HepG2 (cell line): Measurements from ENCODE around the gene IL17C. TPM values are rescaled to one million over a fixed set of nuclear protein-coding genes. Genes with fewer than 3 reads are reported as not detected.

Source experiments
- ATAC-seq: fragments of 200-7000 bp; cut with Tn5 transposase; 3 replicates; pipeline ENCODE4 v1.9.1; 2020; ENCODE audit warnings: mild to moderate bottlenecking, moderate library complexity
- BruUV-seq: library from RNA; stranded (reverse); fragments of 400-500 nt; replicated peaks from 2 replicates; lab custom pipeline; 2021; lab: Mats Ljungman, UMichigan
- CTCF ChIA-PET: fragments of 300-600 bp; formaldehyde crosslinking; extraction: SDS; loops from one replicate; lab custom pipeline; 2021; ENCODE audit warnings: low total read pairs, inconsistent platforms, low intra/inter-chr PET ratio; lab: Yijun Ruan, JAX
- POLR2A ChIA-PET: fragments of 350-600 bp; sonication (Branson Sonifier 250); formaldehyde crosslinking; loops from one replicate; lab custom pipeline; 2020; ENCODE audit warnings: antibody characterized with exemption, inconsistent platforms; lab: Yijun Ruan, JAX
- DNase-seq: peaks from one replicate; pipeline ENCODE4 v3.0.0-alpha.2; 2015; ENCODE audit warnings: low spot score
- FAIRE-seq: peaks from 3 replicates; lab custom pipeline; 2011; peaks lifted over from hg19 to GRCh38; lab: Jason Lieb, UNC
- H2AFZ ChIP-seq: one replicate; pipeline ENCODE4 v1.6.1; 2011; ENCODE audit warnings: low read length, inconsistent platforms
- H3K27ac ChIP-seq: fragments of 300-600 bp; 3 replicates; pipeline ENCODE4 v1.8.0; 2011; ENCODE audit warnings: mixed run types, mild to moderate bottlenecking, mixed read lengths, low read length, inconsistent platforms; ENCODE audit not compliant: insufficient read depth; ENCODE audit errors: extremely low read length
- H3K27me3 ChIP-seq, 2 experiments: fragments of 200-600 bp in 1 of 2; 2 replicates in 1 of 2; 3 replicates in 1 of 2; pipeline versions ENCODE4 v1.6.0 to v1.8.0; 2011; ENCODE audit warnings: low read length in 2 of 2, mild to moderate bottlenecking in 2 of 2, moderate library complexity in 2 of 2, inconsistent platforms in 1 of 2; ENCODE audit not compliant: insufficient read depth in 2 of 2, control insufficient read depth in 1 of 2
- H3K36me3 ChIP-seq, 2 experiments: fragments of 200-600 bp in 1 of 2; replicated peaks in 1 of 2; 2 replicates in 1 of 2; 3 replicates in 1 of 2; pipeline versions ENCODE4 v1.5.1 to v1.8.0; 2011; ENCODE audit warnings: low read length in 2 of 2, inconsistent platforms in 1 of 2; ENCODE audit not compliant: insufficient read depth in 2 of 2, control insufficient read depth in 1 of 2
- H3K4me1 ChIP-seq: 2 replicates; pipeline ENCODE4 v1.5.1; 2012; ENCODE audit warnings: low read length, inconsistent platforms; ENCODE audit not compliant: insufficient read depth
- H3K4me2 ChIP-seq: 2 replicates; pipeline ENCODE4 v1.6.0; 2011; ENCODE audit warnings: low read depth, low read length, inconsistent platforms
- H3K4me3 ChIP-seq, 3 experiments: fragments of 200-600 bp in 1 of 3; sonication (generic), shearing (Covaris generic) in 1 of 3; replicated peaks in 1 of 3; 2 replicates each; pipeline ENCODE4 v1.5.1; 2011 to 2016; ENCODE audit warnings: low read length in 3 of 3, inconsistent platforms in 2 of 3, low read depth in 2 of 3, mild to moderate bottlenecking in 2 of 3, control low read depth in 1 of 3, mixed read lengths in 1 of 3; ENCODE audit not compliant: insufficient read depth in 1 of 3
- H3K79me2 ChIP-seq: one replicate; pipeline ENCODE4 v1.6.1; 2011; ENCODE audit warnings: low read length, inconsistent platforms; ENCODE audit not compliant: insufficient read depth
- H3K9ac ChIP-seq: 2 replicates; pipeline ENCODE4 v1.6.0; 2011; ENCODE audit warnings: mild to moderate bottlenecking, low read depth, low read length, inconsistent platforms; ENCODE audit not compliant: insufficient read depth
- H3K9me3 ChIP-seq: 2 replicates; pipeline ENCODE4 v1.5.1; 2012; ENCODE audit warnings: mild to moderate bottlenecking, low read length
- H4K20me1 ChIP-seq: 2 replicates; pipeline ENCODE4 v1.6.0; 2011; ENCODE audit warnings: inconsistent platforms, mild to moderate bottlenecking, low read length, moderate library complexity; ENCODE audit not compliant: insufficient read depth
- ARID5B ChIP-seq: IDR thresholded peaks from 2 replicates; pipeline ENCODE4 v1.4.0; 2020; ENCODE audit warnings: mild to moderate bottlenecking, missing genetic modification reagents
- POLR2A ChIP-seq, 2 experiments: IDR thresholded peaks; 2 replicates each; pipeline ENCODE4 v1.6.1; 2011; ENCODE audit warnings: low read depth in 2 of 2, low read length in 2 of 2, mild to moderate bottlenecking in 1 of 2, moderate library complexity in 1 of 2; ENCODE audit not compliant: insufficient read depth in 1 of 2
- ZBTB43 ChIP-seq: sonication (generic); formaldehyde crosslinking; conservative IDR thresholded peaks from 2 replicates; pipeline ENCODE4 v1.4.0; 2020; ENCODE audit warnings: missing genetic modification reagents
- ZFY ChIP-seq: sonication (generic); formaldehyde crosslinking; IDR thresholded peaks from 2 replicates; pipeline ENCODE4 v1.4.0; 2020; ENCODE audit warnings: missing genetic modification reagents
- ZHX2 ChIP-seq, 2 experiments: sonication (generic) in 1 of 2; formaldehyde crosslinking in 1 of 2; IDR thresholded peaks; 2 replicates each; pipeline versions ENCODE4 v1.6.1 to v1.9.0; 2014 to 2022; ENCODE audit warnings: antibody characterized with exemption in 1 of 2, borderline replicate concordance in 1 of 2, inconsistent platforms in 1 of 2, low read depth in 1 of 2, missing genetic modification reagents in 1 of 2
- ZNF33A ChIP-seq: sonication (generic); formaldehyde crosslinking; IDR thresholded peaks from 2 replicates; pipeline ENCODE4 v1.5.1; 2020; ENCODE audit warnings: missing genetic modification reagents, mild to moderate bottlenecking, moderate library complexity, borderline replicate concordance
- ZNF343 ChIP-seq: sonication (generic); formaldehyde crosslinking; IDR thresholded peaks from 2 replicates; pipeline ENCODE4 v1.4.0; 2020; ENCODE audit warnings: mild to moderate bottlenecking, missing genetic modification reagents
- ZNF691 ChIP-seq: sonication (generic); formaldehyde crosslinking; IDR thresholded peaks from 2 replicates; pipeline ENCODE4 v1.4.0; 2020; ENCODE audit warnings: missing genetic modification reagents, low read depth, mild to moderate bottlenecking, borderline replicate concordance
- ZNF879 ChIP-seq: sonication (generic); formaldehyde crosslinking; IDR thresholded peaks from 2 replicates; pipeline ENCODE4 v1.8.1; 2023; ENCODE audit warnings: missing genetic modification reagents
- WGBS: methylation state at CpG from one replicate; pipeline ENCODE4 v1.1.6; 2017; ENCODE audit warnings: low lambda C conversion rate; 5-methylcytosine and 5-hydroxymethylcytosine counted together
- in situ Hi-C: cut with HindIII; loops from 2 replicates; pipeline ENCODE4 v1.10.0; 2017; ENCODE audit warnings: low pct_unique_long_range_greater_than_20kb; ENCODE audit not compliant: extremely low pct_ligation_motif_present
- intact Hi-C: fragments of 100-400 bp; cut with micrococcal nuclease; formaldehyde crosslinking; loops from one replicate; pipeline ENCODE4 v1.10.0; 2022; ENCODE audit not compliant: unreplicated experiment
- polyA plus RNA-seq, 8 experiments: library from polyadenylated mRNA; depleted of rRNA in 3 of 8; stranded (reverse) in 7 of 8; unstranded in 1 of 8; fragments of >200 nt; fragmentation: Illumina TruSeq in 4 of 8; extraction: Trizol in 4 of 8; gene quantifications; 2 replicates each; pipeline versions ENCODE4 v1.2.1 to v1.2.3, GENCODE V29; 2011 to 2016; ENCODE audit warnings: low read depth in 4 of 8, missing spikeins in 1 of 8, mixed read lengths in 1 of 8; ENCODE audit not compliant: insufficient read depth in 1 of 8
- total RNA-seq, 5 experiments: library from RNA; depleted of rRNA; stranded (reverse); fragments of >200 nt; fragmentation: Illumina TruSeq; extraction: Trizol; gene quantifications; 2 replicates each; pipeline ENCODE4 v1.2.3, GENCODE V29; 2016; ENCODE audit warnings: low read depth in 1 of 5

Gene IL17C
- total and polyA plus RNA-seq, 2 of the 13 experiments (the other 11 are each of a cell fraction or from before 2014, with no cell fraction given), result not detected

- DNase-seq, result peak; percentile 94
- intact Hi-C loops (loop anchor here (2.0 to 5.0 kb wide), 2 partner anchors 33 to 54 kb away; no protein-coding TSS in a partner anchor), in situ Hi-C loops (no loop called here)
- POLR2A ChIA-PET, result interaction anchor here (1.3 to 5.2 kb wide), 4 partner anchors 10 to 33 kb away, joined by 3 to 51 read pairs (median 10); partner anchors contain the start of gene MVD
- H3K4me2 ChIP-seq, result peak overlapping the region; percentile 97
- H3K27me3 ChIP-seq, result no peaks in the 10 kb centered on the region
- peak; percentile 78 for ATAC-seq
- peak; percentile 96 for FAIRE-seq
- peaks cover 6 to 30% of the 10 kb centered on the region in 2 experiments for H3K36me3 ChIP-seq
- peak overlapping the region; percentile 66 to 100 (median 94) for H3K4me3 ChIP-seq
- peak overlapping the region; percentile 88 for H3K27ac ChIP-seq
- H2AFZ ChIP-seq, result no peak overlapping the region
- H3K79me2 ChIP-seq, result peaks cover 21% of the 10 kb centered on the region
- 38% methylated on average over 10 of the region's 24 CpGs for WGBS
- H4K20me1 ChIP-seq, result peaks cover 8% of the 10 kb centered on the region; the same call in 1 of the 2 replicates
- CTCF ChIA-PET, result no interaction called here
- BruUV-seq, result no TSS peak
- peaks cover 27% of the 10 kb centered on the region for H3K4me1 ChIP-seq
- no peaks in the 10 kb centered on the region for H3K9me3 ChIP-seq
- peak overlapping the region; percentile 86 for H3K9ac ChIP-seq
- TF ChIP-seq POLR2A (IDR thresholded peaks at IDR 0.05; ENCODE audit: insufficient read depth in 1 of 2, low read depth in 2 of 2, low read length in 2 of 2), result no peak; a peak in 1 of 4 replicates
- TF ChIP-seq ARID5B (CRISPR knock-in tag), result peak; percentile 70
- 0 out of 2 replicates have a peak, but pooled peaks have one; percentile 54 for TF ChIP-seq ZNF879
- TF ChIP-seq ZNF691 (CRISPR knock-in tag), result peak; percentile 95
- no peak for TF ChIP-seq ZBTB43 (CRISPR knock-in tag)
- no peak; the same call in 1 of the 2 replicates for TF ChIP-seq ZFY
- peak; percentile 57; the same call in 1 of the 2 replicates for TF ChIP-seq ZHX2 (IDR thresholded peaks at IDR 0.05; ENCODE audit: low read depth)
- no peak for TF ChIP-seq ZHX2 (CRISPR knock-in tag; IDR thresholded peaks at IDR 0.05; ENCODE audit: borderline replicate concordance)
- TF ChIP-seq ZNF33A (CRISPR knock-in tag), result peak; percentile 88; the same call in 1 of the 2 replicates
- no peak; the same call in 1 of the 2 replicates for TF ChIP-seq ZNF343 (CRISPR knock-in tag)
Measured at GRCh38 chr16:88651276-88651988, 13.1 kb downstream of the IL17C start.
